KMS-11 (cell line): ENCODE data around the gene TECTA.

ENCODE experiments used
- H2AFZ ChIP-seq: fragments of 200-600 bp; sonication (generic); 2 replicates; pipeline ENCODE4 v1.6.1; 2016; ENCODE audit warnings: antibody characterized with exemption, mixed run types, low read depth
- H3K27ac ChIP-seq: fragments of 200-600 bp; sonication (generic); 2 replicates; pipeline ENCODE4 v1.6.1; 2016; ENCODE audit warnings: mild to moderate bottlenecking, mixed run types
- H3K27me3 ChIP-seq: fragments of 200-600 bp; sonication (generic); 2 replicates; pipeline ENCODE4 v1.6.1; 2017; ENCODE audit warnings: mild to moderate bottlenecking, low read depth, mixed run types, moderate library complexity; ENCODE audit not compliant: insufficient read depth
- H3K36me3 ChIP-seq: fragments of 200-600 bp; sonication (generic); 2 replicates; pipeline ENCODE4 v1.6.1; 2017; ENCODE audit warnings: mild to moderate bottlenecking, mixed run types; ENCODE audit not compliant: insufficient read depth
- H3K4me1 ChIP-seq: fragments of 200-600 bp; sonication (generic); 2 replicates; pipeline ENCODE4 v1.6.1; 2016; ENCODE audit warnings: mild to moderate bottlenecking, low read depth, mixed run types; ENCODE audit not compliant: poor library complexity, severe bottlenecking
- H3K4me2 ChIP-seq: fragments of 200-600 bp; sonication (generic); 2 replicates; pipeline ENCODE4 v1.7.0; 2016; ENCODE audit warnings: mild to moderate bottlenecking, mixed run types
- H3K4me3 ChIP-seq: fragments of 200-600 bp; sonication (generic); IDR thresholded peaks from 2 replicates; pipeline ENCODE4 v1.6.1; 2017; ENCODE audit warnings: low read depth, low read length, mixed read lengths; ENCODE audit not compliant: insufficient read depth
- H3K79me2 ChIP-seq: fragments of 200-600 bp; sonication (generic); 2 replicates; pipeline ENCODE4 v1.6.1; 2016; ENCODE audit warnings: low read depth, mixed run types; ENCODE audit not compliant: insufficient read depth
- H3K9ac ChIP-seq: fragments of 200-600 bp; sonication (generic); 2 replicates; pipeline ENCODE4 v1.6.1; 2016; ENCODE audit warnings: mild to moderate bottlenecking, mixed run types
- H4K20me1 ChIP-seq: fragments of 200-600 bp; sonication (generic); 2 replicates; pipeline ENCODE4 v1.6.1; 2016; ENCODE audit warnings: mild to moderate bottlenecking, mixed run types; ENCODE audit not compliant: insufficient read depth
- TF ChIP-seq, protein P1 (sequence below): fragments of 200-600 bp; sonication (generic); conservative IDR thresholded peaks from 2 replicates; pipeline ENCODE4 v1.6.1; 2017; ENCODE audit warnings: low read depth, mild to moderate bottlenecking, antibody characterized with exemption, low read length, moderate library complexity, mixed read lengths

TECTA gene

DNA sequence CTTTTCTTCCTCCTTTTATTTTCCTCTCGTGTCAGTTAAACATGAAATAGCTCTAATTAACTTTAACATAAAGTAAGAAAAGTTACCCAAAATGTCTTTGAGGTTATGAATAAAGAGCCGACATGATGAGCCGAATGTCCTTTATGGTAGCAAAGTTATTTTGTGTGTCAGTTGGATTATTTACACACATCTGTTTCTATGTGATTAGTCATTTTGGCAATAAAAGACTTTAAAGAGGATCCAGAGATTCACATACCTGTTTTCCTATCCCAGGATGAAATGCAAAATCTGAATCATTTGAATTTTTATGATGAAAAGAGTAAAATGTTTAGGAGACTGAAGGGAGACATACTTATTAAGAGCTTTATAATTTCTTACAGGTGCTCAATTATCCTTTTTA lies 34.0 kb upstream of the TECTA start:
- H3K4me1 ChIP-seq: peaks cover 24% of the 10 kb centered on the region
- TF ChIP-seq, protein P1, sequence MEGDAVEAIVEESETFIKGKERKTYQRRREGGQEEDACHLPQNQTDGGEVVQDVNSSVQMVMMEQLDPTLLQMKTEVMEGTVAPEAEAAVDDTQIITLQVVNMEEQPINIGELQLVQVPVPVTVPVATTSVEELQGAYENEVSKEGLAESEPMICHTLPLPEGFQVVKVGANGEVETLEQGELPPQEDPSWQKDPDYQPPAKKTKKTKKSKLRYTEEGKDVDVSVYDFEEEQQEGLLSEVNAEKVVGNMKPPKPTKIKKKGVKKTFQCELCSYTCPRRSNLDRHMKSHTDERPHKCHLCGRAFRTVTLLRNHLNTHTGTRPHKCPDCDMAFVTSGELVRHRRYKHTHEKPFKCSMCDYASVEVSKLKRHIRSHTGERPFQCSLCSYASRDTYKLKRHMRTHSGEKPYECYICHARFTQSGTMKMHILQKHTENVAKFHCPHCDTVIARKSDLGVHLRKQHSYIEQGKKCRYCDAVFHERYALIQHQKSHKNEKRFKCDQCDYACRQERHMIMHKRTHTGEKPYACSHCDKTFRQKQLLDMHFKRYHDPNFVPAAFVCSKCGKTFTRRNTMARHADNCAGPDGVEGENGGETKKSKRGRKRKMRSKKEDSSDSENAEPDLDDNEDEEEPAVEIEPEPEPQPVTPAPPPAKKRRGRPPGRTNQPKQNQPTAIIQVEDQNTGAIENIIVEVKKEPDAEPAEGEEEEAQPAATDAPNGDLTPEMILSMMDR: no peak
- no peak overlapping the region for H2AFZ ChIP-seq
- no peaks in the 10 kb centered on the region for H4K20me1 ChIP-seq
- H3K27me3 ChIP-seq: no peaks in the 10 kb centered on the region
- no peaks in the 10 kb centered on the region for H3K36me3 ChIP-seq
- peak overlapping the region; percentile 9; the same call in 1 of the 2 replicates for H3K4me2 ChIP-seq
- no peak overlapping the region for H3K9ac ChIP-seq
- H3K79me2 ChIP-seq: no peaks in the 10 kb centered on the region
- no peak overlapping the region for H3K4me3 ChIP-seq
- H3K27ac ChIP-seq: no peak overlapping the region

DNA sequence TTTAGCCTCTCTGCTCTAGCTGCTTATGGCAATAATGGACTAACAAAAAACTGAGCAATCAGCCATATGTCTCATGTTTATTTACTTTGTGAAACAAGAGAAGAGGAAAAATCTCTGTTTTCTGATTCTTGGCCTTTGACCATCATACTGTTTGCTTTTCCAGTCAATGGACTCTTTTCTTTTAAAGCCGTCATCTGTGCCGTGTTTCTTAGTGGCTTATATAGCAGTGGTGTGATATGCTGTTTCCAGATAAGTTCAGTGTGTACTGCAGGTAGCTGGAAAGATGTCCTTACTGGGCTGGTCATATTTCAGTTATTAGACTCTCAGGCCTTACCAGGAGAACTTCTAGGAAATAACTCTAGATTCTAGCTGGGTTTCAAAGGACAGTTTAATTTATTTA lies 33.6 kb upstream of the TECTA start:
- Histone ChIP-seq H3K27ac (no peak overlapping the region; the same call in 1 of the 2 replicates), H3K79me2 (no peaks in the 10 kb centered on the region), H3K4me3 (no peak overlapping the region), H3K36me3 (no peaks in the 10 kb centered on the region), H3K27me3 (no peaks in the 10 kb centered on the region), H2AFZ (no peak overlapping the region), H3K4me2 (peak overlapping the region; percentile 9; the same call in 1 of the 2 replicates), H3K4me1 (peaks cover 24% of the 10 kb centered on the region), H4K20me1 (no peaks in the 10 kb centered on the region), H3K9ac (no peak overlapping the region)
- TF ChIP-seq, protein P1: no peak

DNA sequence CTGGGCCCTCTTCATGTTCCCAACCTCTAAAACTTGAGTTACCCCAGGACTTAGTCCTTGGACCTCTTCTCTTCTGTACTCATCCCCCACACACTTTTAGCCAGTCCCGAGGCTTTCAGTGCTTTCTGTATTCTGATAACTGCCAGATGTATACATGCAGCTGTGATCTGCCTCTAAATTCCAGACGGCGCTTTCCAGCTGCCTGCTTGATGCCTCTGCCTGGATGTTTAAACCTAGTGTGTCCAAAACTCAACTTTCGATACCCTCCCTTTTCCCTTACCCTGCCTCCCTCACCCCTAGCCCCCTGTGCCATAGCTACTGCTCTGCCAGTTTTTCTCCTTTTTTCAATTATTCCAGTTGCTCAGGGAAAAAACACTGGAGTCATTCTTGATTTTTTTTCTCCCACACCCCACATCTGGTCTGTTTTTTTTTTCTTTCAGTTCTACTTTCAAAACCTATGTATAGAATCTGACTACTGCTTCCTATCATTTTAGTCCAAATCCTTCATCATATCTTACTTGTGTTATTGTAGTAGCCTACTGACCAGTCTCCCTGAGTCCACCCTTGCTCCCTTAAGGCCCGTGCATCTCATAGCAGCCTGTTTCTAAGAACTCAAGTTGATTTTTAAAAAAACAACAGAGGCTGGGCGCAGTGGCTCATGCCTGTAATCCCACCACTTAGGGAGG lies 32.9 kb upstream of the TECTA start:
- no peaks in the 10 kb centered on the region for H3K79me2 ChIP-seq
- no peaks in the 10 kb centered on the region for H3K36me3 ChIP-seq
- H3K4me3 ChIP-seq: no peak overlapping the region
- H3K27ac ChIP-seq: no peak overlapping the region; the same call in 1 of the 2 replicates
- H3K9ac ChIP-seq: no peak overlapping the region
- H2AFZ ChIP-seq: no peak overlapping the region
- peaks cover 24% of the 10 kb centered on the region for H3K4me1 ChIP-seq
- TF ChIP-seq, protein P1: no peak
- H3K4me2 ChIP-seq: peak overlapping the region; percentile 45; the same call in 1 of the 2 replicates
- no peaks in the 10 kb centered on the region for H3K27me3 ChIP-seq
- H4K20me1 ChIP-seq: no peaks in the 10 kb centered on the region

DNA sequence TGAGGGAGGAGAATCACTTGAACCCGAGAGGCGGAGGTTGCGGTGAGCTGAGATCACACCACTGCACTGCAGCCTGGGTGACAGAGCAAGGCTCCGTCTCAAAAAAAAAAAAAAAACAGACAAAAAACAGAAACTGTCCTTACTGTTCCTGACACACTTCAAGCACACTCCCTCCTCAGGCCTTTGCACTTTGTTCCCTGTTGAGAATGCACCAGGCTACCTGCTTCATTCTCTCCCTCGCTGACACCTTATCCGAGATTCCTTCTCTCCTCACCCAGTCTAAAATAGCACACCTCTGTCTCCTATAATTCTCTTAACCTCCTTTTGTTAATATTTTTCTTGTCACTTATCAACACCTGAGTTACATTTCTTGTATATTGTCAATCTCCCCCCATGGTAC lies 32.3 kb upstream of the TECTA start:
- Histone ChIP-seq H3K4me1 (peaks cover 24% of the 10 kb centered on the region), H3K36me3 (no peaks in the 10 kb centered on the region), H3K4me2 (no peak overlapping the region), H2AFZ (no peak overlapping the region), H3K9ac (no peak overlapping the region), H4K20me1 (no peaks in the 10 kb centered on the region), H3K27ac (no peak overlapping the region), H3K79me2 (no peaks in the 10 kb centered on the region), H3K4me3 (no peak overlapping the region), H3K27me3 (no peaks in the 10 kb centered on the region)
- TF ChIP-seq, protein P1: no peak
